ENCODE data around the gene FOXF2.

The FOXF2 gene

GRCh38 chr6:1371933-1372332 lies 17.4 kb upstream of the FOXF2 start:
- Histone ChIP-seq H3K36me3 (ENCODE audit: control insufficient read depth, insufficient read depth, low read length) (no peaks in the 10 kb centered on the region), H3K4me3 (replicated peaks; ENCODE audit: low read depth, low read length) (no peak overlapping the region), H3K27me3 (replicated peaks; ENCODE audit: control insufficient read depth, insufficient read depth, low read length) (no peaks in the 10 kb centered on the region; the same call in none of the 2 replicates)
- no peak for TF ChIP-seq CTCF (IDR thresholded peaks at IDR 0.05; ENCODE audit: insufficient read depth, low read length, poor library complexity, severe bottlenecking)
- DNase-seq (ENCODE audit: extremely low read depth, insufficient read length) = no peak

- no peaks in the 10 kb centered on the region for H3K36me3 ChIP-seq (ENCODE audit: control insufficient read depth, insufficient read depth, low read length)
- H3K27me3 ChIP-seq (replicated peaks; ENCODE audit: control insufficient read depth, insufficient read depth, low read length) = no peaks in the 10 kb centered on the region; the same call in none of the 2 replicates
- no peak overlapping the region for H3K4me3 ChIP-seq (replicated peaks; ENCODE audit: low read depth, low read length)
- DNase-seq (ENCODE audit: extremely low read depth, insufficient read length) = no peak
- no peak for TF ChIP-seq CTCF (IDR thresholded peaks at IDR 0.05; ENCODE audit: insufficient read depth, low read length, poor library complexity, severe bottlenecking)
Measured at GRCh38 chr6:1372690-1373089, 16.7 kb upstream of the FOXF2 start.

GRCh38 chr6:1376653-1377052 lies 12.7 kb upstream of the FOXF2 start:
- no peak overlapping the region for H3K4me3 ChIP-seq (replicated peaks; ENCODE audit: low read depth, low read length)
- no peaks in the 10 kb centered on the region for H3K36me3 ChIP-seq (ENCODE audit: control insufficient read depth, insufficient read depth, low read length)
- DNase-seq (ENCODE audit: extremely low read depth, insufficient read length) = no peak
- H3K27me3 ChIP-seq (replicated peaks; ENCODE audit: control insufficient read depth, insufficient read depth, low read length) = no peaks in the 10 kb centered on the region; the same call in none of the 2 replicates
- no peak for TF ChIP-seq CTCF (IDR thresholded peaks at IDR 0.05; ENCODE audit: insufficient read depth, low read length, poor library complexity, severe bottlenecking)

GRCh38 chr6:1377526-1377925 lies 11.8 kb upstream of the FOXF2 start:
- no peak for TF ChIP-seq CTCF (IDR thresholded peaks at IDR 0.05; ENCODE audit: insufficient read depth, low read length, poor library complexity, severe bottlenecking)
- no peak overlapping the region for H3K4me3 ChIP-seq (replicated peaks; ENCODE audit: low read depth, low read length)
- no peaks in the 10 kb centered on the region for H3K36me3 ChIP-seq (ENCODE audit: control insufficient read depth, insufficient read depth, low read length)
- no peak for DNase-seq (ENCODE audit: extremely low read depth, insufficient read length)
- H3K27me3 ChIP-seq (replicated peaks; ENCODE audit: control insufficient read depth, insufficient read depth, low read length) = no peaks in the 10 kb centered on the region; the same call in none of the 2 replicates

GRCh38 chr6:1378065-1379016 lies 11.0 kb upstream of the FOXF2 start:
- no peak overlapping the region for H3K4me3 ChIP-seq (replicated peaks; ENCODE audit: low read depth, low read length)
- TF ChIP-seq CTCF (IDR thresholded peaks at IDR 0.05; ENCODE audit: insufficient read depth, low read length, poor library complexity, severe bottlenecking) = no peak
- H3K36me3 ChIP-seq (ENCODE audit: control insufficient read depth, insufficient read depth, low read length) = no peaks in the 10 kb centered on the region
- no peak for DNase-seq (ENCODE audit: extremely low read depth, insufficient read length)
- no peaks in the 10 kb centered on the region; the same call in none of the 2 replicates for H3K27me3 ChIP-seq (replicated peaks; ENCODE audit: control insufficient read depth, insufficient read depth, low read length)

Measured in GM06990 (cell line).